HT-29 (cell line): Measurements from ENCODE around the gene RNGTT. TPM values are rescaled to one million over a fixed set of nuclear protein-coding genes. Genes with fewer than 3 reads are reported as not detected.

Experiments
- DNase-seq: peaks from one replicate; pipeline ENCODE4 v3.0.0-alpha.2; 2015; ENCODE audit warnings: low spot score
- small RNA-seq: library from RNA; depleted of rRNA; stranded (forward); fragments of <200 nt; gene quantifications from one replicate; pipeline ENCODE3, GENCODE V24; 2014
- total RNA-seq: library from RNA; depleted of rRNA; stranded (reverse); fragments of >200 nt; shearing (Covaris generic); gene quantifications from 2 replicates; pipeline ENCODE4 v1.2.3, GENCODE V29; 2014; rRNA removed

The RNGTT gene
- total RNA-seq, 1 experiment from 2014 or later = 12.9 TPM

DNA sequence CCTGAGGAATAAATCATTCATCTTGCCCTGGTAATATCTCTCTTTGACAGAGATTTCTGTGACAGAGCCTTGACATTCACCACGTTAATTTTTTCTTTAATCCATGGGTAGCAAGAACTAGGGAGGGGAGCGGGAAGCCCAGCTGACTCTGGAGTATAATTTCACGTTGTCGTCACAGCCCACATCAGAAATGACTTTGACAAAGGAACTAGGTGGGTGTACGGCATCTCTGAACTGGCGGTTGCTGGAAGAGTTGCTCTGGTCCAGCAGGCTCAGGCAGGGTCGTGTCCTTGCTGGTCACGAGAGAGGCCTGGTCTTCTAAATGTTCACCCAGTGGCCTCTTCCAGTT is 400.2 kb downstream of the RNGTT start:
- DNase-seq = no peak

DNA sequence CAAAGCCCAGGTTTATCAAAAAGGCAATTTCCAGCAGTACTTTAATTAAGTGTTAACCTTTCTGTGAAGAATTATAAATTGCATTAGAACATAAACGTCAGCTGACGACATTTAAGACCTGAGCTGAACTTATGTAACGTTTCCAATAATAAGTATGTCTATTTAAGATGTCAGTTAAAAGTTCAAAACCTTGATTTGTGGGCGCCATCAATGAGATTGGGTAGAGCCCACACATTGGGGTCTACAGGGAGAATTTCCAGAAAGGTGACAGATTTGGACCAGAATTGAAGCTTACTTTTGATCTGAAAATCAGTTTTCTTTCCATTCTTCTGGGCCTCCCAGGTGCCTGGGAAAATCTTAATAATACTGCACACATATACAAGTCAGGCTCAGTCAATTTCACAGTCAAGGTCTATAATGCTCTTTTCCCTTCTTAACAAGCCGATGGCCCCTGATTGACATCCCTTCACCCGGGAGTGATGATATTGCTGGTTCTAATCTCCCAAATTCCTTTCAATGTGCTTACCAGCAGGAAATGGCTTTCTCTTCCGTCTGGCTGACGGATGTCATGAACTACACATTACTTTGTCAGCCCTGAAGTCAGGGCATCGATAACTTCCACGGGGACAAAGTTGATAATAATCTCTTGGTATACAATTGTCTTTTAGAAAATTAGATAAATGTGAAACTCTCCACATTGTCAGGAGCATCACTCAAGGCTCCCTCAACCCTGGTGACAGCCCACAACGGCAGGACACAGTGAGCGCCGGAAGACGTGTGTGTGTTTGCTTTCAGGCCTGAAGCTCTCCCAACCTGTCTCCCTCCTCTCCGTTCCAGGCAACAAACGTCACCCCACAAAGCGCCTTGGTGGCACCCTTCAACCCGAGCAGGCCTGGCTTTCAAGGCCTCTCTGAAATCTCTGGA is 400.8 kb downstream of the RNGTT start:
- DNase-seq = no peak

DNA sequence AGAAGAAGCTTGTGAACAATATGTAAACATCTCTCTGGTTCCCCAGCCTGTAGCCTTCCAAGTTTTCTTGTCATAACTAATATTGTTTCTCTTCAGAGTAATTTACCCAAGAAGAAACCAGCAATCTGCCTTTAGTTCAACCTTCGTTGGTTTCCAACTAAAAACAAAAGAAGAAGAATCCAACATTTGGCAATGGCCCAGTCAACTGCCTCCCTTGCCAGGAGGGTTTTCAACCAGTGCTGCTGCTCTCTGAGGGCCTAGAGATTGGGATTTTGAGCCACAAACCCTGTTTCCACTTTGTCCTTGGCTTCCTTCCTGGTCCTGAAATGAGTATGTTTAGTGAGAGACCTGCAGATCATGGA is 401.5 kb downstream of the RNGTT start:
- no peak for DNase-seq

DNA sequence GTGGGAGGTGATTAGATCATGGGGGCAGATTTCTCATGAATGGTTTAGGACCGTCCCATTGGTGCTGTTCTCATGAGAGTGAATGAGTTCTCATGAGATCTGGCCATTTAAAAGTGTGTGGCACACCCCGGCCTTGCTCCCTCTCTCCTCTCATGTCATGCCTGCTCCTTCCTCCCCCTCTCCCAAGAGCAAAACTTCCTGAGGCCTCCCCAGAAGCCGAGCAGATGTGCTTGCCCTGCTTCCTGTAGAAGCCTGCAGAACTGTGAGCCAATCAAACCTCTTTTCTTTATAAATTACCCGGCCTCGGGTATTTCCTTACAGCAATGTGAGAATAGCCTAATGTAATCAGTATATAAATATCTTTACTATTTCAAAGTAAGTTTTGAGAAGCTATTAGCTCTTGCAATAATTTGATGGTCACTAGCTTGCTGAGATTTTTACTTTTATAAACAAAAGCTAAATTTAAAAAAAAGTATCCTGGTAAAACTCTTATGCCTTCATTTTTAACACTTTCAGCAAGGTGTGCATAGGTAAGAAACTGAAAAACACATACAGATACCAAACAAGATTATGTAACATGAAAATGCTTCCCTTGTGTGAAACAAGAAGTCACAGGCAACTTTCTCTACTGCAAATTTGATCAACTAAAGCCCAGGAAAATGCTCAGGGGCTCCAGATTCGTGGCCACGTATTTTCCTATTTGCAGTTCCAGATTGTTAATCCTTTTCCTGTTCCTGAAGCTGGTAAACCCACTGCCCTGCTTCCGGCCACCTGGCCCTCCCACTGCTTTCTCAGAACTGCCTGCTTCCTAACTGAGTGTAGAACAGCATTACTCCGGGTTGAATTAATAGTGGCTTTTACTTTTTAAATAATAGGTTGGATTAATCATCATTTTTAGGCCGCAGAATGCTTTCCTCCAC is 402.1 kb downstream of the RNGTT start:
- no peak for DNase-seq

Small RNA genes lying within 50 kb of the gene (small RNA-seq; reads per million reads assigned to genes)
- not detected for gene AL079342.1
- not detected for gene RF00045

Other genes starting within 250 kb of the RNGTT start
- gene PNRC1, start 117.1 kb upstream of the RNGTT start, total RNA-seq = 17.8 and 19.4 TPM in 2 replicates
- gene SRSF12, start 154.5 kb upstream of the RNGTT start, total RNA-seq = not detected in 2 replicates
- 29.0 and 30.7 TPM in 2 replicates for gene PM20D2, start 182.4 kb upstream of the RNGTT start, total RNA-seq